Bone marrow (tissue), 2 donors: ENCODE results near the gene TMEM39A.
A peak's percentile ranks its signal among the peaks of the same experiment; 100 is the strongest.

Source experiments
- DNase-seq, 2 donors: peaks; one replicate each; lab custom pipeline; 2025; lab: John Stamatoyannopoulos, UW

The TMEM39A gene

GRCh38 chr3:119463171-119464169, at the start of gene TMEM39A:
Gene TMEM39A (minus strand): TSS chr3:119463615. CDS start chr3:119462074, 1,541 bp downstream.
- DNase-seq = peak; percentile 96 to 97

DNA sequence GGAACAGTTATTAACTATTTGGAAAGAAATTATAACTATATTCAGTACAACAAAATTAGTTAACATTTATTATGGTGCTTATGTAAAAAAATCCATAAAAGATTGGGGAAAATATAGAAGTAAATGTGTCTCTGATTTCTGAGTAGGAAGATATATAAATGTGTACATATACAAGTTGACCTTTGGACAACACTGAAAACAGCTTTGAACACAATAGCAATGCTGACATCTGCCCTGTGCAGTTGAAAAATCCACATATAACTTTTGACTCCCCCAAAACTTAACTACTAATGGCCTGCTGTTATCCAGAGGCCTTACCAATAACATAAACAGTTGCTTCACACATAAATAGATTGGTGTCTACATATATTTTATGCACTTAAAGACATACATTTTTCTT, 47.3 kb upstream of the TMEM39A start:
- no peak for DNase-seq

DNA sequence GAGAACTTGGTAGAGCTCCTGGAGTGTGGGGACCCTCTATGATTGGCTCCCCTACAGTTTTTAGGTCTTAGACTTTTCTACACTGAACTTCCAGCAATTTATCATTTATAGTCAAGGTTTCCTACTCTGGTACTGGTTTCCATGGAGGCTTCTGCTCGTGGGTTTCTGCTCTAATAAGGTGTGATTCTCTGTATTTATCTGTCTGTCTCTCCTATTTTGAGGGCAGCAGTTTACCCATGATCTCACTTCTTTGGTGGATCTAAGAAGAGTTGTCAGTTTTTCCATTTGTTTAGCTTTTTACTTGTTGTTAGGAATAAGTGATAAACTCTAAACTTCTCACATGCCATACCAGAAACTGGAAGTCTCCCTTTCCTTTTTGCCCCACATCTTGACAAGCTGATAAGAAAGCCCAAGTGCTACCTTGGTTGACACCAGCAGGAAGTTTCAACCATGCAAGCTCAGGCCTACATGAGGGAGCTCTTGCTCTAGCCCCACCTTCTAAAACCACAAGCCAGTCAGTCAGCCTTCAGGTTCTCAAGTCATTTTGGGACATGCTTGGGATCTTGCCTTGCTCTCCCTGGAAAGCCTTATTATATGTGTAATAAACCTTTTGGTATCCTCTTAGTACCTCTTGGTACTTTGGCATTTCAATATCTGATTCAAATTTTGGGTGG, 44.9 kb upstream of the TMEM39A start:
- peak in 1 of 2 donors; percentile 6 for DNase-seq

GRCh38 chr3:119507404-119507803, 44.0 kb upstream of the TMEM39A start:
- DNase-seq = no peak

- DNase-seq = no peak
Observed at GRCh38 chr3:119506631-119507030, 43.2 kb upstream of the TMEM39A start.

DNA sequence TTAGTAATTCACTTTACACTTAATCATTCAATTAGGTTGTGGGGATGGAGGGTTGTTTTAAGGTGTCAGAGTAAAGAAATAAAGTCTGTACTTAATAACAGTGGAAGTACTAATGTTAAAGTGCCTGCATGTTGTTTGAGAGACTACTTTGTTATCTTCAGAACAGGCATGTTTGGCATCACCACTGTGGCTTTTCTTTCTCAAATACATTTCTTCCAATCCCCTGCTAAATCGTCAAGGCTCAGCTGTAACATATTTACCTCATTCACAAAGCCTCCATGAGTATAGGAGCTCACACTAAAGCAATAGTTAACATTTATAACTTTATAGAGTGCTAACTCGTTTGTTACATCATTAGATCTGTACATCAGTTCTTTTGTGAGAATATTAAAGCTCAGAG, 37.5 kb upstream of the TMEM39A start:
- no peak for DNase-seq

- DNase-seq = no peak
Observed at GRCh38 chr3:119500265-119500664, 36.9 kb upstream of the TMEM39A start.

DNA sequence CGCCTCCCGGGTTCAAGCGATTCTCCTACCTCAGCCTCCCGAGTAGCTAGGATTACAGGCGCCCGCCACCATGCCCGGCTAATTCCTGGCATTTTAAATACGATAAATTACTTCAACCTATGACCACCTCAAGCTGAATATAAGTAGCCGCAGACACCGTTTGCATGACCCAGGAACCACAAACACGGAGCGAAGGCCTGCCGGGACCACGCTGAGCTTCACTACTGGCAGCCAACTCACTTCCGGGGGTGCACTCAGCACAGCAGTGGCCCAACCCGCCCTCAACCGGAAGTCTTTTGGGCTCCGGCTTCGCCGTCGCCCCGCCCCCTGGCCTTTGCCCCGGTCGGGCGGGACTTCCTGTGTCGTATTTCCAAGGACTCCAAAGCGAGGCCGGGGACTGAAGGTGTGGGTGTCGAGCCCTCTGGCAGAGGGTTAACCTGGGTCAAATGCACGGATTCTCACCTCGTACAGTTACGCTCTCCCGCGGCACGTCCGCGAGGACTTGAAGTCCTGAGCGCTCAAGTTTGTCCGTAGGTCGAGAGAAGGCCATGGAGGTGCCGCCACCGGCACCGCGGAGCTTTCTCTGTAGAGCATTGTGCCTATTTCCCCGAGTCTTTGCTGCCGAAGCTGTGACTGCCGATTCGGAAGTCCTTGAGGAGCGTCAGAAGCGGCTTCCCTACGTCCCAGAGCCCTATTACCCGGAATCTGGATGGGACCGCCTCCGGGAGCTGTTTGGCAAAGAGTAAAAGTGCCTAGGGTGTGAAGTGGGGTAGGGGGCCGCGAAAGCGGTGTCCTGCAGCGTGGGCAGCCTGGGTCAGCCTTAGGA, 35.0 kb upstream of the TMEM39A start, which contains the start of gene TIMMDC1:
TSS of gene TIMMDC1 (plus strand) at position 362 of the 826 bp plus-strand sequence. CDS start at position 549, 187 bp downstream.
- DNase-seq = peak; percentile 80 to 91

GRCh38 chr3:119497820-119498185, 34.4 kb upstream of the TMEM39A start:
- DNase-seq = no peak

DNA sequence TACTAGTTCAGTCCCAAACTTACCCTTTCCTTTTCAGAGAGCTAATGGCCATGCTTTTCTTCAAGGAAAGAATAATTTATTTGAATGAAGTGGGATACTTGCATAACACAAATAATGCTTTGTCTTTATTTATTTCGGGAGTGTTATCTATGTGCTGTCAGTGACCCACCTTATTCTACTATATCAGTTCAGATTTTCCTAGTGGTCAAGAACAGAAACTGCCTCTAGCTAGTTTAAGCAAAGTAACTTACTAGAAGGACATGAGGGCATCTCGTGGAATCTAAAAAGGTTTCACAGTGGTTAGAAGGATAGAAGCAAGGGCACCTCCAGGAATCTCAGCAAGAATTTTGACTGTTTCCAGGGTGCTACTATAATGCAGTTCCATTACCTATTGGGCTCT, 31.2 kb upstream of the TMEM39A start:
- DNase-seq = no peak

DNA sequence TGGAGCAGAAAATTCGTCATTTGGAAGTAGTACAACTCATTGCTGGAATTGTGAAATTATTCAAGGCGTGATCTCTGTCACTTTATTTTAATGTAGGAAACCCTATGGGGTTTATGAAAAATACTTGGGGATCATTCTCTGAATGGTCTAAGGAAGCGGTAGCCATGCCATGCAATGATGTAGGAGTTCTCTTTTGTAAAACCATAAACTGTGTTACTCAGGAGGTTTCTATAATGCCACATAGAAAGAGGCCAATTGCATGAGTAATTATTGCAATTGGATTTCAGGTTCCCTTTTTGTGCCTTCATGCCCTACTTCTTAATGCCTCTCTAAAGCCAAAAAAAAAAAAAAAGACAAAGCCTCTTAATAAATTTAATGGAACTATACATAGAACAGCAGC, 29.4 kb upstream of the TMEM39A start:
- no peak for DNase-seq

GRCh38 chr3:119492128-119492527, 28.7 kb upstream of the TMEM39A start:
- DNase-seq = no peak

GRCh38 chr3:119490153-119490552, 26.7 kb upstream of the TMEM39A start:
- no peak for DNase-seq

DNA sequence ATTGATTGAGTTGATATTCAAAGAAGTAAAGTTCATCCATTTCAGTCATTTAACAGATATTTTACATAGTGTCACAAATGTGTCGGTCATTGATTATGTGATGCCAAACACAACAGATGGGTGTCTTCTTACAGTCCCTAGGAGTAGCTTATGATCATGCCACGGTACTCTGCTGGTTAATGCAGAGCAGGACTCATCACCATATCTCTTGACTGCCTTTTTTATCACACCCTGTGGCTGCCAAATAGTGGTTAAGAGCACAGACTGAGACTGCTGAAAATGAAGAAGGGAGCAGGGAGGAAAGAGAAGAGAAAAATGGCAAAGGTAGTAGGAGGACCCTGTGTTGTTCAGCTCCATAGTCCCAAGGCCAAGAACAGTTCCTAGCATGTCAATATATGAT, 22.1 kb upstream of the TMEM39A start:
- no peak for DNase-seq

GRCh38 chr3:119483101-119483500, 19.7 kb upstream of the TMEM39A start:
- no peak for DNase-seq

DNA sequence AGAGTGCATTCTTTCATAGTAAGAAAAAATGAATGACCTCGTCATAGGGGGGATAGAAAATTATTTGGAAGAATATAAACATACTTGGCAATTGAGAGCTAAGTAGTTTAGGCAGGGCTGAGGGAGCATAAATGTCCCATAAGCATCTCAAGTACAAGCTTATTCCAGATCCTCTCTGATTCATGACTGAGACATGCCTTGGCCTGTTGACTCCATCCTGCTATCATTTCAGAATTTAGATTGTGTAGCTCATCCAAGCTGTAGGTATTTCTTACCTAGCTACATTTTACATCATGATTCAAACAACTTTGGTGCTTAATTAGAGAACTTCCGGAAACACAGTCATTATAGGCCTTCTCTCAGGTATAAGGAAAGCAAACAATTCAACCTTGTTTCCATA, 17.7 kb upstream of the TMEM39A start:
- DNase-seq = no peak

DNA sequence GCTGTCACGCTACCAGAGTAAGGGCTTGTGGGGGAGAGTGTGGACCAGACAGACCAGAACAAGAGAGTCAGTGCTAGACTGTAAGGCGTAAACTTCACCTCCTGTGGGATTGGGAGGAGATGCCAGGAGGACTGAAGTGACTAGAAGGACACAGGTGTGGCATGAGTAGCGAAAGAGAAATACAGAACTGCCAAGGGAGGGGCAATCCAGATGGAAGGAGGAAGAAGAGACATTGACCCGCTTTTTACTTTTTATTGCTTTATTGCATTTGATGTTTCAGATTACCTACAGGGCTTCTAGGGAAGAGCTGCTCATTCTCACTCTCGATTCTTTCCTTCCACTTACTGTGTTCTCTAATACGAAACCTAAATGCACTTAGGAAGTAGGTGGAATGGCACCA, 7.5 kb upstream of the TMEM39A start:
- DNase-seq = no peak

- DNase-seq = no peak
Observed at GRCh38 chr3:119469418-119470189, 6.2 kb upstream of the TMEM39A start.

- DNase-seq = peak in 1 of 2 donors; percentile 0
Observed at GRCh38 chr3:119468041-119468440, 4.6 kb upstream of the TMEM39A start.

GRCh38 chr3:119457246-119457645, 6.2 kb downstream of the TMEM39A start:
- no peak for DNase-seq

DNA sequence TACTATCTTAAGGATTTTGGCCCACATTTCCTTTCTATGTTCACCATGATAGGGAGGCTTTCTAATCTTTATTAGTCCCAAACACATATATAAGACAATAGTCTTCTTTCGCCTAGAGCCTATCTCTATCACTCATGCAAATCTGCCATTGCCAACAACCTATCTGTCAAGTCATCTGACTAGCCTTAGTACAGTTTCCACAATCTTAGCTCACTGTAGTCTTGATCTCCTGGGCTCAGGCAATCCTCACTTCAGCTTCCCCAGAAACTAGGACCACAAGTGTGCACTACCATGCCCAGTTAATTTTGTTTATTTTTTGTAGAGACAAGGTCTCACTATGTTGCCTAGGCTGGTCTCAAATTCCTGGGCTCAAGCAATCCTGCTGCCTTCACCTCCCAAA, 6.9 kb downstream of the TMEM39A start:
- DNase-seq = no peak
